GM10266 (cell line): ENCODE measurements around the gene FAM234B.

ENCODE experiments used
- DNase-seq: peaks from one replicate; pipeline ENCODE4 v3.0.0; 2012; ENCODE audit errors: extremely low spot score
- CTCF ChIP-seq: IDR thresholded peaks from 2 replicates; pipeline ENCODE4 v1.5.1; 2012; ENCODE audit warnings: mild to moderate bottlenecking, low read depth; ENCODE audit not compliant: control insufficient read depth, insufficient read depth; ENCODE audit errors: missing control alignments

The FAM234B gene

GRCh38 chr12:13119826-13120225 is 75.6 kb downstream of the FAM234B start:
- DNase-seq = no peak
- no peak for TF ChIP-seq CTCF

- no peak for DNase-seq
- no peak for TF ChIP-seq CTCF
Measured at GRCh38 chr12:13120413-13120812, 76.2 kb downstream of the FAM234B start.

GRCh38 chr12:13121568-13121967 is 77.4 kb downstream of the FAM234B start:
- DNase-seq = no peak
- TF ChIP-seq CTCF = no peak

- no peak for TF ChIP-seq CTCF
- DNase-seq = no peak
Measured at GRCh38 chr12:13124656-13125505, 80.7 kb downstream of the FAM234B start.

- no peak for TF ChIP-seq CTCF
Measured at GRCh38 chr12:13125996-13126395, 81.8 kb downstream of the FAM234B start.

GRCh38 chr12:13126494-13126893 is 82.3 kb downstream of the FAM234B start:
- no peak for DNase-seq
- no peak for TF ChIP-seq CTCF

More at GRCh38 chr12:13125996-13126395, 81.8 kb downstream of the FAM234B start:
- no peak for DNase-seq

- TF ChIP-seq CTCF = no peak
- no peak for DNase-seq
Measured at GRCh38 chr12:13127444-13127843, 83.3 kb downstream of the FAM234B start.
